Stomach (tissue), 4 donors: ENCODE results near the gene ELP1.

Experiments
- POLR2A ChIP-seq, 4 donors: fragments of 450-650 bp; IDR thresholded peaks; one replicate each; pipeline ENCODE4 v1.6.1; 2016; ENCODE audit warnings: antibody characterized with exemption in 4 of 4, control low read depth in 2 of 4, mild to moderate bottlenecking in 1 of 4, moderate library complexity in 1 of 4
- POLR2AphosphoS5 ChIP-seq, 3 donors: sonication (generic); formaldehyde crosslinking; IDR thresholded peaks; one replicate each; pipeline ENCODE4 v1.6.1; 2016; ENCODE audit warnings: antibody characterized with exemption in 3 of 3
- TF ChIP-seq, protein P1 (sequence below), 7 experiments: fragments of 450-650 bp in 4 of 7; fragments of 200-600 bp in 3 of 7; sonication (generic) in 3 of 7; IDR thresholded peaks; one replicate each; pipeline ENCODE4 v1.5.1; 2016 to 2019; ENCODE audit warnings: antibody characterized with exemption in 7 of 7, control low read depth in 2 of 7, mild to moderate bottlenecking in 1 of 7

DNA sequence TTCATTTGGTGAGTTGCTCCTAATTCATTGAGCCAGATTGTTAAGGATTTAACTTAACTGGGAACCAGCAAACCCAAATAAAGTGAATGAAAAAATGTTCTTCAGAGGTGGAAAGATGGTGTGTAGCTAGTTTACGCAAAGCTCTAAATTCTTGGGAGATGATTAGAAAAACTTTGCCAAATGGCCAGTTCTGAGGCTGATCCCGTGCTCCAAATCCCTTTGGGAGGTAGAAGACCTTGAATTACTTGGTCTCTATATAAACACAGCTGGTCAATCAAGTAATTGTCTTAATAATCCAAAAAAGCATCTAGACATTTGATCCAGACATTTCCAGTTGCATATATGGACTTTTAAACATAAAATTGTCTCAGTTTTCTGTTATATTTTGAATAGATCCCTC is 89.5 kb downstream of the ELP1 start:
- TF ChIP-seq, protein P1, sequence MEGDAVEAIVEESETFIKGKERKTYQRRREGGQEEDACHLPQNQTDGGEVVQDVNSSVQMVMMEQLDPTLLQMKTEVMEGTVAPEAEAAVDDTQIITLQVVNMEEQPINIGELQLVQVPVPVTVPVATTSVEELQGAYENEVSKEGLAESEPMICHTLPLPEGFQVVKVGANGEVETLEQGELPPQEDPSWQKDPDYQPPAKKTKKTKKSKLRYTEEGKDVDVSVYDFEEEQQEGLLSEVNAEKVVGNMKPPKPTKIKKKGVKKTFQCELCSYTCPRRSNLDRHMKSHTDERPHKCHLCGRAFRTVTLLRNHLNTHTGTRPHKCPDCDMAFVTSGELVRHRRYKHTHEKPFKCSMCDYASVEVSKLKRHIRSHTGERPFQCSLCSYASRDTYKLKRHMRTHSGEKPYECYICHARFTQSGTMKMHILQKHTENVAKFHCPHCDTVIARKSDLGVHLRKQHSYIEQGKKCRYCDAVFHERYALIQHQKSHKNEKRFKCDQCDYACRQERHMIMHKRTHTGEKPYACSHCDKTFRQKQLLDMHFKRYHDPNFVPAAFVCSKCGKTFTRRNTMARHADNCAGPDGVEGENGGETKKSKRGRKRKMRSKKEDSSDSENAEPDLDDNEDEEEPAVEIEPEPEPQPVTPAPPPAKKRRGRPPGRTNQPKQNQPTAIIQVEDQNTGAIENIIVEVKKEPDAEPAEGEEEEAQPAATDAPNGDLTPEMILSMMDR (IDR thresholded peaks at IDR 0.05): no peak
- TF ChIP-seq POLR2A (IDR thresholded peaks at IDR 0.05) (no peak), POLR2AphosphoS5 (IDR thresholded peaks at IDR 0.05) (no peak)
